Measurements from ENCODE around the gene DNAH14.
"Not testable (repeated sequence)": the region's sequence is repeated elsewhere in the genome, so short reads cannot be mapped to it uniquely, and the experiment has no call there.

Gene DNAH14

DNA sequence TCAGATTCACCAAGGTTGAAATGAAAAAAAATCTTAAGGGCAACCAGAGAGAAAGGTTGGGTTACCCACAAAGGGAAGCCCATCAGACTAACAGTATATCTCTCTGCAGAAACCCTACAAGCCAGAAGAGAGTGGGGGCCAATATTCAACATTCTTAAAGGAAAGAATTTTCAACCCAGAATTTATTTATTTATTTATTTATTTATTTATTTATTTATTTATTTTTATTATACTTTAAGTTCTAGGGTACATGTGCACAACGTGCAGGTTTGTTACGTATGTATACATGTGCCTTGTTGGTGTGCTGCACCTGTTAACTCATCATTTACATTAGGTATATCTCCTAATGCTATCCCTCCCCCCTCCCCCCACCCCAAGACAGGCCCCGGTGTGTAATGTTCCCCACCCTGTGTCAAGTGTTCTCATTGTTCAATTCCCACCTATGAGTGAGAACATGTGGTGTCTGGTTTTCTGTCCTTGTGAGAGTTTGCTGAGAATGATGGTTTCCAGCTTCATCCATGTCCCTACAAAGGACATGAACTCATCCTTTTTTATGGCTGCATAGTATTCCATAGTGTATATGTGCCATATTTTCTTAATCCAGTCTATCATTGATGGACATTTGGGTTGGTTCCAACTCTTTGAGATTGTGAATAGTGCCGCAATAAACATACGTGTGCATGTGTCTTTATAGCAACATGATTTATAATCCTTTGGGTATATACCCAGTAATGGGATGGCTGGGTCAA lies 282.4 kb downstream of the DNAH14 start:
- H3K27me3 Mint-ChIP-seq = peaks cover 14% of the 10 kb centered on the region
- not testable (repeated sequence) for H3K27ac Mint-ChIP-seq, H3K9me3 Mint-ChIP-seq, H3K4me3 Mint-ChIP-seq, H3K4me1 Mint-ChIP-seq, DNase-seq, ATAC-seq

DNA sequence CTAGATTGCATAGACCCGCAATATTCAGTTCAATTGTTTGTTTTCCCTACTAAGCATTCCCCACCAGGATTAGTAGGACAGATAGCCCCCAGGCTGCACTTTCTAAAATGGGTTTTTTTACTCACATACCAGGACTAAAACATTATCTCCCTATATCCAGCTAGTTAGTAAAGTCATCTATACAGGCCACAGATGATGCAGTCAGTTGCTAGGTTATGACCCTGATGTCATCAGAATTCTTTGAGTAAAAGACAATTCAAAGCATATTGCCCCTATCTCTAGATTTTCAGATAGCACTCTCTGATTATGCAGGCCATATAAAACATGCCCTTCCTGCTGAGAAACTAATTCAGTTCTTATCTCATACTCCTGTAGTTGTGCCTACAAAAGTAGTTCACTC lies 294.8 kb downstream of the DNAH14 start:
- no peak overlapping the region for H3K27ac Mint-ChIP-seq
- no peaks in the 10 kb centered on the region for H3K4me1 Mint-ChIP-seq
- DNase-seq (no peak), ATAC-seq (no peak)
- H3K4me3 Mint-ChIP-seq = no peak overlapping the region
- H3K27me3 Mint-ChIP-seq = peaks cover 1% of the 10 kb centered on the region
- H3K9me3 Mint-ChIP-seq = peaks cover 4 to 12% of the 10 kb centered on the region in 2 donors

GRCh38 chr1:225225681-225226080 lies 296.2 kb downstream of the DNAH14 start:
- peaks cover 4 to 13% of the 10 kb centered on the region in 2 donors for H3K9me3 Mint-ChIP-seq
- no peaks in the 10 kb centered on the region for H3K27me3 Mint-ChIP-seq
- H3K27ac Mint-ChIP-seq = no peak overlapping the region
- no peak for DNase-seq
- H3K4me3 Mint-ChIP-seq = no peak overlapping the region
- no peaks in the 10 kb centered on the region for H3K4me1 Mint-ChIP-seq
- ATAC-seq = no peak

DNA sequence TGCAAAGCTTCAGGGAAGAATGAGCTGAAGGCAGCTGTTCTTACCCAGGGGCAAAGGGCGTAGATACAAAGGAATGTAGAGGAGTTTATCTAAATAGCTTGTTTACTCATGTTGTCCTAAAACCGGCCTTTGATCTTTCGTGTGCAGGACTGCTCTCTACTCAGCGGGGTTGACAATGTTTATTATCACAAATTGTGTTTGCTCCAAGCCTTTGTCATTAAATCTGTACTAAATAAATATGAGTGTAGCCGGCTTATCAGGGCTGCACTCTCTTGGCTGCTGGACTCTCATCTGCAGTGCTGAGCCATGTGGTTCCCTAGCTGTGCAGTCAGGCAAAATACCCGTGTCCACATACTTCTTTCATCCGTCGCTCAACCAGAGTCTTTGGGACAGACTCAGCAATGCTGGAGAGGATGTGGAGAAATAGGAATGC lies 299.4 kb downstream of the DNAH14 start:
- DNase-seq (no peak), ATAC-seq (no peak)
- Mint-ChIP-seq H3K27ac (no peak overlapping the region), H3K4me1 (no peaks in the 10 kb centered on the region), H3K9me3 (peaks cover 4 to 13% of the 10 kb centered on the region in 2 donors), H3K4me3 (no peak overlapping the region), H3K27me3 (no peaks in the 10 kb centered on the region)

- ATAC-seq, H3K27ac Mint-ChIP-seq, DNase-seq, H3K4me3 Mint-ChIP-seq, H3K27me3 Mint-ChIP-seq, H3K4me1 Mint-ChIP-seq: not testable (repeated sequence)
- peaks cover 4 to 13% of the 10 kb centered on the region in 2 donors for H3K9me3 Mint-ChIP-seq
Measured at GRCh38 chr1:225229429-225229828, 300.0 kb downstream of the DNAH14 start.

DNA sequence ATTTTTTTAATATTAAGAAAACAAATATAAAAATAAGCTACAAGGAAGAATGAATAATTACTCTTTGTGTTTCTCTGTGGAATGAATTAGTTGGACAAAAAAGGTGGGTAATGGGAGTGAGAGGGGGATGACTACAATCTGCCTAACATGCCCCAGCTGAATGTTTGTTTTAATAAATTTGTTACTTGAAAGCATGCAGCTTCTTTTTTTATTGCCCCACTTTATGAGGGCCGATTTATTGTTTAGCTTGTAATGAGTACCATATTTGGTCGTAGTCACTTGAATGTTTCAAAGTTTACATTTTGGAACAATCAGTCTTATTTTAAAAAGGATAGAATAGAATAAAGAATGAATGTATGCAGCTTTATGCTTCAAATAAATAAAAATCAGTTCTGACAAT lies 301.0 kb downstream of the DNAH14 start:
- DNase-seq = no peak
- Mint-ChIP-seq H3K9me3 (peaks cover 4 to 13% of the 10 kb centered on the region in 2 donors), H3K27ac (no peak overlapping the region), H3K4me1 (no peaks in the 10 kb centered on the region), H3K27me3 (peaks cover 7% of the 10 kb centered on the region), H3K4me3 (no peak overlapping the region)
- ATAC-seq = no peak

DNA sequence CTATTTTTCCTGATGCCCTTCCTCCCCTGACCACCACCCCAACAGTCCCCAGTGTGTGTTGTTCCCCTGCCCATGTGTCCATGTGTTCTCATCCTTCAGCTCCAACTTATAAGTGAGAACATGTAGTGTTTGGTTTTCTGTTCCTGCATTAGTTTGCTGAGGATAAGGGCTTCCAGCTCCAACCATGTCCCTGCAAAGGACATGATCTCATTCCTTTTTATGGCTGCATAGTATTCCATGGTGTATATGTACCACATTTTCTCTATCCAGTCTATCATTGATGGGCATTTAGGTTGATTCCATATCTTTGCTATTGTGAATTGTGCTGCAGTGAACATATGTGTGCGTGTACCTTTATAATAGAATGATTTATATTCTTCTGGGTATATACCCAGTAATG lies 303.5 kb downstream of the DNAH14 start:
- Mint-ChIP-seq H3K9me3 (peaks cover 19 to 21% of the 10 kb centered on the region in 2 donors), H3K27me3 (peaks cover 12% of the 10 kb centered on the region)
- not testable (repeated sequence) for H3K27ac Mint-ChIP-seq, DNase-seq, ATAC-seq, H3K4me1 Mint-ChIP-seq, H3K4me3 Mint-ChIP-seq

GRCh38 chr1:225242611-225243010 lies 313.1 kb downstream of the DNAH14 start:
- ATAC-seq (no peak), DNase-seq (no peak)
- no peaks in the 10 kb centered on the region for H3K4me1 Mint-ChIP-seq
- H3K4me3 Mint-ChIP-seq = no peak overlapping the region
- H3K27ac Mint-ChIP-seq = no peak overlapping the region
- H3K9me3 Mint-ChIP-seq = peaks cover 19 to 25% of the 10 kb centered on the region in 2 donors
- H3K27me3 Mint-ChIP-seq = peaks cover 30% of the 10 kb centered on the region

DNA sequence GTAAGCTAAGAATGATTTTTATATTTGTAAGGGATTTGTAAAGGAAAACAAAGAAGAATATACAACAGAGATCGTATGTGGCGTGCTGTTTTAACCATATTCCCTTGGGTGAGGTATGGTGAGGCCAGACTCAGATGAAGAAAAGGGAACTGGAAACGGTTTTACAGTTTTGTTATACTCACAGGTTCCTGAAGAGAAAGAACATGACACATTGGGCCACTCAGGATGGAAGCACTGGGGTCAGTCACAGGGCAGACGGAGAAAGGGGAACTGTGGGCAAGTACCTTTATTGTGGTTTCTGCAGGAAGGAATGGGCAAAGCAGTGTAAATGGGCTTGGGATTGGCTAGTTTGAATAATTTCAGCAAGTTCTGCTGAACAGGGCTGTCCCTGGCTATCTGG lies 321.0 kb downstream of the DNAH14 start:
- H3K27ac Mint-ChIP-seq = no peak overlapping the region
- H3K9me3 Mint-ChIP-seq = peaks cover 2 to 7% of the 10 kb centered on the region in 2 donors
- DNase-seq = no peak
- no peak overlapping the region for H3K4me3 Mint-ChIP-seq
- H3K27me3 Mint-ChIP-seq = peaks cover 16% of the 10 kb centered on the region
- no peaks in the 10 kb centered on the region for H3K4me1 Mint-ChIP-seq
- no peak for ATAC-seq

DNA sequence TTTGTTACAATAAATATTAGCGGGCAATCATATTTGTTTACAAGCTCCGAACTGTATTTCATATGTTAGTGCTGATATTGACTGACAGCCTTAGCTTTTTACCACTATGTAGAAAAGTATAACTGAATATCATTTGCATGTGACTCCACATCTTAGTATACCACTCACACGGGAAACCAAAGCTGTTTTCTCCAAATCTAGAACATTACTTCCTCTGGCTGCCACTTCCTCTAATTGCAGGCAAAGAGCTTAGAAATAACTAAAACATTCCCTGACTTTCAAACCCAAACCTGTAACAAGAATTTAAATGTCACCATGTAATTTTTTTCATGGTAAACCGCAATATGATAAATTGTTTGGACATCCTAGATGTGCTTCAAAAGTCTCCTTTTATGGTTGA lies 323.7 kb downstream of the DNAH14 start:
- Mint-ChIP-seq H3K4me1 (no peaks in the 10 kb centered on the region), H3K4me3 (no peak overlapping the region), H3K9me3 (no peaks in the 10 kb centered on the region), H3K27ac (no peak overlapping the region), H3K27me3 (peaks cover 6% of the 10 kb centered on the region)
- DNase-seq = no peak
- ATAC-seq = no peak

DNA sequence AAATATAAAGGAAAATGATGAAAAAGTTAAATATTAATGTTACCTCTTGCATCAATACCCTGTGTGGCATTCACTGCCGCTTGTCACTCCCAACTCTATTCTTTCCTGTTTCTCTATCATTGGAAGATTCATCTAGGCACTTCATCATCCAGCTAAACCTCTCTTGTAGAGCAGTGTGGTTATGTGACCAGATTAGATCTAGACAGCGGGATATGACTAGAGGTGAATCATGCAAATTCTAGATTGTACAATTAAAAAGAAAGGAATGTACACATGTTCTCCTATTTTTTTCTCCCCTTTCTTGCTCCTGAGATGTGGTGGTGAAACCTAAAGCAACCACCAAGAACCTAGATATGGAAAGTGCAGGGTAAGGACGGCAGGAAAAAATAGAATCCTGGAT lies 324.3 kb downstream of the DNAH14 start:
- Mint-ChIP-seq H3K9me3 (no peaks in the 10 kb centered on the region), H3K27me3 (peaks cover 6% of the 10 kb centered on the region), H3K4me3 (no peak overlapping the region), H3K4me1 (no peaks in the 10 kb centered on the region), H3K27ac (no peak overlapping the region)
- DNase-seq (no peak), ATAC-seq (no peak)

- H3K27ac Mint-ChIP-seq = no peak overlapping the region
- H3K4me3 Mint-ChIP-seq = no peak overlapping the region
- no peak for DNase-seq
- no peaks in the 10 kb centered on the region for H3K4me1 Mint-ChIP-seq
- H3K27me3 Mint-ChIP-seq = peaks cover 6% of the 10 kb centered on the region
- no peaks in the 10 kb centered on the region for H3K9me3 Mint-ChIP-seq
- no peak for ATAC-seq
Measured at GRCh38 chr1:225254676-225255075, 325.2 kb downstream of the DNAH14 start.

- no peaks in the 10 kb centered on the region for H3K4me1 Mint-ChIP-seq
- DNase-seq = no peak
- ATAC-seq = no peak
- H3K27ac Mint-ChIP-seq = no peak overlapping the region
- no peaks in the 10 kb centered on the region for H3K9me3 Mint-ChIP-seq
- H3K4me3 Mint-ChIP-seq = no peak overlapping the region
- peaks cover 6% of the 10 kb centered on the region for H3K27me3 Mint-ChIP-seq
Measured at GRCh38 chr1:225257081-225257480, 327.6 kb downstream of the DNAH14 start.

DNA sequence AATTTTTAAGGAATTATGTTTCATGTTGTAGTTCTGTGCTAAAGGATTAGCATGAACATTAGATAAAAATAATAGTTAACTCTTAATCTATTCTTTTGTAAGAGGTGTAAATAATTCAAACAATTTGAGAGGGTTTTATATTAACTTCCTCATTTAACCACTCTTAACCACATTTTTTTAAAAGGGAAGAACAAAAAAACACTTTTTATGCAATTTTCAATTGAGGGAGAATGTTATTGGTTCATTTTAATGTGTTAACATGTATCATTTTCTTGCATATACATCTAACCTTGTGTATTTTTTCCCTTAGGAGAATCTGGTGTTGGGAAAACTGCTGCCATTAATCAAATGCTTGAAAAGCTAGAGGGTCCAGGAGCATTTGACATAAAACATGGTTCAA lies 329.3 kb downstream of the DNAH14 start:
- H3K27ac Mint-ChIP-seq = no peak overlapping the region
- ATAC-seq (no peak), DNase-seq (no peak)
- no peaks in the 10 kb centered on the region for H3K4me1 Mint-ChIP-seq
- H3K4me3 Mint-ChIP-seq = no peak overlapping the region
- H3K27me3 Mint-ChIP-seq = no peaks in the 10 kb centered on the region
- no peaks in the 10 kb centered on the region for H3K9me3 Mint-ChIP-seq

DNA sequence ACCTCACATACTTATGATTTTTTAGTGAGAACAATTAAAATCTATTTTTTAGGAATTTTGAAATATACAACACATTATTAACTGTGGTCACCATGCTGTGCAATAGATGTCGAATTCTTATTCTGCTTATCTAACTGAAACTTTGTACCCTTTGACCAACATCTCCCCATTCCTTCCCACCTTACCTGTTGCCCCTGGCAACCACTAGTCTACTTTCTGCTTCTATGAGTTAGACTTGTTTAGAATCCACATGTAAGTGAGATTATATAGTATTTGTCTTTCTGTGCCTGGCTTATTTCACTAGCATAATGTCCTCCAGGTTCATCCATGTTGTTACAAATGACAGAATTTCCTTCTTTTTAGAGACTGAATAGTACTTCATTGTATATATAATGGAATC lies 330.1 kb downstream of the DNAH14 start:
- Mint-ChIP-seq H3K27me3 (no peaks in the 10 kb centered on the region), H3K9me3 (no peaks in the 10 kb centered on the region), H3K27ac (no peak overlapping the region), H3K4me1 (no peaks in the 10 kb centered on the region), H3K4me3 (no peak overlapping the region)
- ATAC-seq = no peak
- no peak for DNase-seq

DNA sequence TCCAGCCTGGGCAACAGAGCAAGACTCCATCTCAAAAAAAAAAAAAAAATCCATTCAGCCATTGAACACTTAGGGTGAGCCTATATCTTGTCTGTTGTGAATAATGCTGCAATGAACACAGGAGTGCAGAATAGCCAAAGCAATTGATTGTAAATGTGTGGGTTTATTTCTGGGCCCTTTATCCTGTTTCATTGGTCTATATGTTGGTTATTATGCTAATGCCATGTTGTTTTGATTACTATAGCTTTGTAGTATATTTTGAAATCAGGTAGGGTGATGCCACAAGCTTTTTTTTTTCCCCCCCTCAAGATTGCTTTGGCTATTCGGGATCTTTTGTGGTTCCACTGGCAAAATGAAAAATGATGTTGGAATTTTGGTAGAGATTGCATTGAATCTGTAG lies 330.8 kb downstream of the DNAH14 start:
- no peaks in the 10 kb centered on the region for H3K9me3 Mint-ChIP-seq
- H3K27me3 Mint-ChIP-seq = no peaks in the 10 kb centered on the region
- no peak overlapping the region for H3K4me3 Mint-ChIP-seq

GRCh38 chr1:225277445-225277844 lies 348.0 kb downstream of the DNAH14 start:
- no peaks in the 10 kb centered on the region for H3K4me1 Mint-ChIP-seq

More for the DNA sequence above, 330.8 kb downstream of the DNAH14 start:
- Mint-ChIP-seq H3K27ac (no peak overlapping the region), H3K4me1 (no peaks in the 10 kb centered on the region)
- DNase-seq (no peak), ATAC-seq (no peak)

More at GRCh38 chr1:225277445-225277844, 348.0 kb downstream of the DNAH14 start:
- Mint-ChIP-seq H3K27me3 (peaks cover 20% of the 10 kb centered on the region), H3K9me3 (peaks cover 8 to 21% of the 10 kb centered on the region in 2 donors), H3K4me3 (no peak overlapping the region), H3K27ac (no peak overlapping the region)
- DNase-seq (no peak), ATAC-seq (no peak)

Data from stimulated activated naive CD8-positive, alpha-beta T cell treated with anti-CD3 and anti-CD28 coated beads, Interleukin-15, amount 100 ng/mL, for 72 hours (primary cell).